ENCODE measurements around the gene IRF2BPL.

DNA sequence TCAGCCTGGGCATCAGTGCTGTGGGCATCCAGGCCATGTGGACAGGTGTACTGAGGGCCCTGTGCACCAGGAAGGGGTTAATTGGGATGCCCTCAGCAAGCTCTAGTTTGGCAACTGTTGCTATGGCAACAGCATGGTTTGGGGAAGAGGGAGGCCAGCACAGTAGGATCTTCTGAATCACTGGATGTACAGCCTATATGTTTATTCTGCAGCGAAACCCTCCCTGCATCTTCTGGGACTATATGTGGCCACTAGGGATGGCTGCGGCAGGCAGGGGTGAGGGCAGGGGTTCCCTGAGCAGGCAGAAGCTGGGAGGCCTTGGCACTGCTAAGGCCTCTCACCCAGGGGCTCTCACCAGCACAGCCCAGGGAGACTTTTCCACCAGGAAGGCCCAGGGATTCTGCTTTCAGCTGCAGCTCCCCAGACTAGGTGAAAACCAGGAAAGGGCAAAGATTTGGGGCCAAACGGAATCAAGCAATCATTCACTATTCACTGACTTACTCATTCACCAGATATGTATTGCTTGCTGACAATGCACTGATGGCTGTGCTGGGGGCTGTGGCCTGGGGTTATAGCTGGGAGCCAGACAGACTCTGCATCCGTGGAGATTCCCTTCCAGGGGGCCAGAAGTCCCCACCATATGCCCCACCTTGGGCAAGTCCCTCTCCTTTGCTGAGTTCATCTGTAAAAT is 42.8 kb downstream of the IRF2BPL start:
- TF ChIP-seq, protein P1, sequence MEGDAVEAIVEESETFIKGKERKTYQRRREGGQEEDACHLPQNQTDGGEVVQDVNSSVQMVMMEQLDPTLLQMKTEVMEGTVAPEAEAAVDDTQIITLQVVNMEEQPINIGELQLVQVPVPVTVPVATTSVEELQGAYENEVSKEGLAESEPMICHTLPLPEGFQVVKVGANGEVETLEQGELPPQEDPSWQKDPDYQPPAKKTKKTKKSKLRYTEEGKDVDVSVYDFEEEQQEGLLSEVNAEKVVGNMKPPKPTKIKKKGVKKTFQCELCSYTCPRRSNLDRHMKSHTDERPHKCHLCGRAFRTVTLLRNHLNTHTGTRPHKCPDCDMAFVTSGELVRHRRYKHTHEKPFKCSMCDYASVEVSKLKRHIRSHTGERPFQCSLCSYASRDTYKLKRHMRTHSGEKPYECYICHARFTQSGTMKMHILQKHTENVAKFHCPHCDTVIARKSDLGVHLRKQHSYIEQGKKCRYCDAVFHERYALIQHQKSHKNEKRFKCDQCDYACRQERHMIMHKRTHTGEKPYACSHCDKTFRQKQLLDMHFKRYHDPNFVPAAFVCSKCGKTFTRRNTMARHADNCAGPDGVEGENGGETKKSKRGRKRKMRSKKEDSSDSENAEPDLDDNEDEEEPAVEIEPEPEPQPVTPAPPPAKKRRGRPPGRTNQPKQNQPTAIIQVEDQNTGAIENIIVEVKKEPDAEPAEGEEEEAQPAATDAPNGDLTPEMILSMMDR (IDR thresholded peaks at IDR 0.05; ENCODE audit: insufficient read depth, low read length), result no peak
- TF ChIP-seq POLR2AphosphoS5 (IDR thresholded peaks at IDR 0.05; ENCODE audit: low read depth) (no peak), SPI1 (IDR thresholded peaks at IDR 0.05; ENCODE audit: borderline replicate concordance, low read depth) (no peak), GABPA (IDR thresholded peaks at IDR 0.05; ENCODE audit: low read depth) (no peak)
- TF ChIP-seq, protein P2, sequence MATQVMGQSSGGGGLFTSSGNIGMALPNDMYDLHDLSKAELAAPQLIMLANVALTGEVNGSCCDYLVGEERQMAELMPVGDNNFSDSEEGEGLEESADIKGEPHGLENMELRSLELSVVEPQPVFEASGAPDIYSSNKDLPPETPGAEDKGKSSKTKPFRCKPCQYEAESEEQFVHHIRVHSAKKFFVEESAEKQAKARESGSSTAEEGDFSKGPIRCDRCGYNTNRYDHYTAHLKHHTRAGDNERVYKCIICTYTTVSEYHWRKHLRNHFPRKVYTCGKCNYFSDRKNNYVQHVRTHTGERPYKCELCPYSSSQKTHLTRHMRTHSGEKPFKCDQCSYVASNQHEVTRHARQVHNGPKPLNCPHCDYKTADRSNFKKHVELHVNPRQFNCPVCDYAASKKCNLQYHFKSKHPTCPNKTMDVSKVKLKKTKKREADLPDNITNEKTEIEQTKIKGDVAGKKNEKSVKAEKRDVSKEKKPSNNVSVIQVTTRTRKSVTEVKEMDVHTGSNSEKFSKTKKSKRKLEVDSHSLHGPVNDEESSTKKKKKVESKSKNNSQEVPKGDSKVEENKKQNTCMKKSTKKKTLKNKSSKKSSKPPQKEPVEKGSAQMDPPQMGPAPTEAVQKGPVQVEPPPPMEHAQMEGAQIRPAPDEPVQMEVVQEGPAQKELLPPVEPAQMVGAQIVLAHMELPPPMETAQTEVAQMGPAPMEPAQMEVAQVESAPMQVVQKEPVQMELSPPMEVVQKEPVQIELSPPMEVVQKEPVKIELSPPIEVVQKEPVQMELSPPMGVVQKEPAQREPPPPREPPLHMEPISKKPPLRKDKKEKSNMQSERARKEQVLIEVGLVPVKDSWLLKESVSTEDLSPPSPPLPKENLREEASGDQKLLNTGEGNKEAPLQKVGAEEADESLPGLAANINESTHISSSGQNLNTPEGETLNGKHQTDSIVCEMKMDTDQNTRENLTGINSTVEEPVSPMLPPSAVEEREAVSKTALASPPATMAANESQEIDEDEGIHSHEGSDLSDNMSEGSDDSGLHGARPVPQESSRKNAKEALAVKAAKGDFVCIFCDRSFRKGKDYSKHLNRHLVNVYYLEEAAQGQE (IDR thresholded peaks at IDR 0.05; ENCODE audit: insufficient replicate concordance, low read depth), result no peak

Data from HL-60 (cell line).